Activated CD4-positive, alpha-beta T cell treated with anti-CD3 and anti-CD28 coated beads, Interleukin-2, amount 50 U/mL, for 48 hours (primary cell): ENCODE data around the gene CSNK1G1.
"Not testable (repeated sequence)": the region's sequence is repeated elsewhere in the genome, so short reads cannot be mapped to it uniquely, and the experiment has no call there.

Experiments used
- DNase-seq, 2 experiments: peaks; one replicate each; pipeline ENCODE4 v3.0.0-alpha.2; 2020

Gene CSNK1G1

GRCh38 chr15:64127521-64128270, 228.3 kb downstream of the CSNK1G1 start:
- no peak for DNase-seq

- no peak for DNase-seq
Measured at GRCh38 chr15:64125978-64126377, 230.0 kb downstream of the CSNK1G1 start.

GRCh38 chr15:64122936-64123351, 233.0 kb downstream of the CSNK1G1 start:
- DNase-seq, result no peak

GRCh38 chr15:64122444-64122843, 233.5 kb downstream of the CSNK1G1 start:
- no peak for DNase-seq

- no peak for DNase-seq
Measured at GRCh38 chr15:64121614-64122013, 234.4 kb downstream of the CSNK1G1 start.

- not testable (repeated sequence) for DNase-seq
Measured at GRCh38 chr15:64120322-64120721, 235.7 kb downstream of the CSNK1G1 start.

- DNase-seq, result no peak
Measured at GRCh38 chr15:64117759-64118487, 238.1 kb downstream of the CSNK1G1 start.
